ENCODE results near the gene PPIF. TPM values are rescaled to one million over a fixed set of nuclear protein-coding genes. Genes with fewer than 3 reads are reported as not detected.

Gene PPIF
- total RNA-seq, 1 experiment from 2014 or later = 160 TPM

DNA sequence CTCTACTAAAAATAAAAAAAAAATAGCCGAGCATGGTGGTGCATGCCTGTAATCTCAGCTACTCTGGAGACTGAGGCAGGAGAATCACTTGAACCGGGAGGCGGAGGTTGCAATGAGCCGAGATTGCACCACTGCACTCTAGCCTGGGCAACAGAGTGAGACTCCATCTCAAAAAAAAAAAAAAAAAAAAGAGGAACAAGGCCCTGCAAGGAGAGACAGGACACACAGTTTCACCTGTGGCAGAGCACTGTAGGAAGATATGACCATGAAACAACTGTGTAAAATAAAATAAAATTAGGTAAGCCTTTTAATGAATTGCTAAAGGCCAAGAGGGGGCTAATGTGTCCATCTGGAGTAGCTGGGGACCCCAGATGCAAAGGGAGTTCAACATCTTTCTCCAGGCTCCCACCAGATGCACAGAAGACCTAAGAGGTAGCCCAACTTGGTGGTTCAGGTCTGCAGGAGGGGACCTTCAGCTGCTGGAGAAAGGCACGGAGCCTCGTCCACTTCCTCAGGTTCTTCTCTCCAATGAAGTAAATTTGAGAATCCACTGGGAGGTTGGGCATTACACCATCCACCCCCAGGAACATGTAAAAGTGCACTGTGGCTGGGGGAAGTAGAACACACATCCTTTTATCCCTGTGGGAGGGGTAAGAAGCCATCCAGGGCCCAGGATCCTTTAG lies 12.7 kb downstream of the PPIF start:
- Histone ChIP-seq H3K36me3 (ENCODE audit: insufficient read depth, low read length, poor library complexity, severe bottlenecking) (peaks cover 12% of the 10 kb centered on the region), H3K9me3 (ENCODE audit: low read depth, low read length, poor library complexity, severe bottlenecking) (no peaks in the 10 kb centered on the region), H3K27me3 (replicated peaks; ENCODE audit: insufficient read depth, low read depth, low read length, poor library complexity) (peaks cover 6% of the 10 kb centered on the region), H3K4me3 (ENCODE audit: low read depth, low read length, poor library complexity, severe bottlenecking) (no peak overlapping the region), H3K4me1 (ENCODE audit: insufficient read depth, low read length, poor library complexity, severe bottlenecking) (no peaks in the 10 kb centered on the region), H3K27ac (ENCODE audit: low read depth, low read length, poor library complexity, severe bottlenecking) (no peak overlapping the region)
- BruUV-seq (replicated peaks) = no TSS peak
- no peak for DNase-seq (ENCODE audit: low spot score)
- intact Hi-C loops (cut with micrococcal nuclease; ENCODE audit: unreplicated experiment) = no loop called here
- no peak for TF ChIP-seq EZH2 (IDR thresholded peaks at IDR 0.05; ENCODE audit: borderline replicate concordance, low read depth, low read length, poor library complexity, severe bottlenecking)
- no peak for TF ChIP-seq CTCF (conservative IDR thresholded peaks at IDR 0.05; ENCODE audit: low read depth, low read length)
- CTCF ChIA-PET = no interaction called here
- POLR2A ChIA-PET (ENCODE audit: low non-redundant PET) = interaction anchor here (0.6 kb wide), 1 partner anchor 118 kb away, joined by 3 read pairs; no protein-coding TSS in a partner anchor

DNA sequence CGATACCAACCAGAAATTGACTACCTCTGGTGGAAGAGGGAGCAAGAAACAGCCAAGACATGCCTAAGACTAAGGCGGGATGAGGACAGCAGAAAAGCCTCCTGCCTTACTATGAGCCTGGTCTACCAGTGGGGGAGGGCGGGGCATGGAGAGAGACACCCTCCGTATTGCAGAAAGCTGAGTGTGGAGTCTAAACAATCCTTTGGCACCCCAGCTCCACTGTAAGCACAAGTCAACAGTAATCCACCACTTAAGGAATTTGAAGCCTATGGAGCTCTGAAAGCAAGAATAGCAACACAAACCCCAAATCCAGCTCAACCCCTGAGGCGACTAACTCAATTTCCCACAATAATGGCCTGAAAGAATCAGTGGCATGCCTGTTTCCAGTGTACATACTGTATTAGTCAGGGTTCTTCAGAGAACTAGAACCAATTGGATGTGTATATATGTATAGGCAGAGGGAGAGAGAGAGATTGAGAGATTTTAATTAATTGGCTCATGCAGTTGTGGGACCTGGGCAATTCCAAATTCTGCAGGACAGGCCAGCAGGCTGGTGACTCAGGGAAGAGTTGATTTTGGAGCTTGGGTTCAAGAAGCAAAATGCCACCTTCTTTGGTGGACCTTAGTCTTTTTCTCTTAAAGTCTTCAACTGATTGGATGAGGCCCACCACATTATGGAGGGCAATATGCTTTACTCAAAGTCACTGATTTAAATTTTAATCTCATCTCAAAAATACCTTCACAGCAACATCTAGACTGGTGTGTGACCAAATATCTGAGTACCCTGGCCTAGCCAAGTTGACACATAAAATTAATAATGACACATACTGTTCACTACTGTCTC lies 13.5 kb downstream of the PPIF start:
- intact Hi-C loops (cut with micrococcal nuclease; ENCODE audit: unreplicated experiment) = no loop called here
- no peak overlapping the region for H3K27ac ChIP-seq (ENCODE audit: low read depth, low read length, poor library complexity, severe bottlenecking)
- no peak for DNase-seq (ENCODE audit: low spot score)
- no peak overlapping the region for H3K4me3 ChIP-seq (ENCODE audit: low read depth, low read length, poor library complexity, severe bottlenecking)
- H3K27me3 ChIP-seq (replicated peaks; ENCODE audit: insufficient read depth, low read depth, low read length, poor library complexity) = peaks cover 10% of the 10 kb centered on the region
- H3K9me3 ChIP-seq (ENCODE audit: low read depth, low read length, poor library complexity, severe bottlenecking) = no peaks in the 10 kb centered on the region
- BruUV-seq (replicated peaks) = no TSS peak
- peaks cover 4% of the 10 kb centered on the region for H3K36me3 ChIP-seq (ENCODE audit: insufficient read depth, low read length, poor library complexity, severe bottlenecking)
- CTCF ChIA-PET = no interaction called here
- TF ChIP-seq CTCF (conservative IDR thresholded peaks at IDR 0.05; ENCODE audit: low read depth, low read length) (no peak), EZH2 (IDR thresholded peaks at IDR 0.05; ENCODE audit: borderline replicate concordance, low read depth, low read length, poor library complexity, severe bottlenecking) (no peak)
- no peaks in the 10 kb centered on the region for H3K4me1 ChIP-seq (ENCODE audit: insufficient read depth, low read length, poor library complexity, severe bottlenecking)
- POLR2A ChIA-PET (ENCODE audit: low non-redundant PET) = no interaction called here

DNA sequence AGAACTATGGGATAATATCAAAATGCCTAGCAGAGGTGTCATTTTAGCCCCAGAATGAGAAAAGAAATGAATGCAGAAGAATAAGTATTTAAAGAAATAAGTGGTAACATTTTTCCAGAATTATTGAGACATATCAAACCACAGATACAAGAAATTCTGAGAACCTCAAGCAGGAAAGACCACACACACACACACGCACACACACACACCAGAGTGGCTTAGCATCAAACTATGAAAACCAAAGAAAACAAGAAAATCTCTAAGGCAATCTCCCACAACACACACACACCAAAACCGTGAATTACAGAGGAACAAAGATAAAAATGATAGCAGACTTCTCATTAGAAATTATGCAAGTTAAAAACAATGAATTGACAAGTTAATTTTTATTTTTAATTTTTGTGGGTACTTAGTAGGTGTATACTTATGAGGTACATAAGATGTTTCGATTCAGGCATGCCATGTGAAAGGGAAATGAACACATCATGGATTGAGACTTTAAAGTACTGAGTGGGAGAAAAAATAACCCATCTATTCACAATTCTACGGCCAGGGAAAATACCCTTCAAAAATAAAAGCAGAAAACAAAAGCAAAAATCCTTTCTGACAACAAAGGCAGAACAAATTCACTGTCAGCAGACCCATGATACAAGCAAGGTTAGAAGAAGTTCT lies 14.6 kb downstream of the PPIF start:
- Histone ChIP-seq H3K9me3 (ENCODE audit: low read depth, low read length, poor library complexity, severe bottlenecking) (no peaks in the 10 kb centered on the region), H3K4me3 (ENCODE audit: low read depth, low read length, poor library complexity, severe bottlenecking) (no peak overlapping the region), H3K36me3 (ENCODE audit: insufficient read depth, low read length, poor library complexity, severe bottlenecking) (no peaks in the 10 kb centered on the region), H3K27ac (ENCODE audit: low read depth, low read length, poor library complexity, severe bottlenecking) (no peak overlapping the region), H3K27me3 (replicated peaks; ENCODE audit: insufficient read depth, low read depth, low read length, poor library complexity) (peaks cover 10% of the 10 kb centered on the region), H3K4me1 (ENCODE audit: insufficient read depth, low read length, poor library complexity, severe bottlenecking) (no peaks in the 10 kb centered on the region)
- no TSS peak for BruUV-seq (replicated peaks)
- TF ChIP-seq EZH2 (IDR thresholded peaks at IDR 0.05; ENCODE audit: borderline replicate concordance, low read depth, low read length, poor library complexity, severe bottlenecking) (no peak), CTCF (conservative IDR thresholded peaks at IDR 0.05; ENCODE audit: low read depth, low read length) (no peak)
- no peak for DNase-seq (ENCODE audit: low spot score)
- ChIA-PET CTCF (no interaction called here), POLR2A (ENCODE audit: low non-redundant PET) (no interaction called here)
- intact Hi-C loops (cut with micrococcal nuclease; ENCODE audit: unreplicated experiment) = no loop called here

Measured in A673 (cell line).